Limb (tissue), 2 donors: ENCODE data around the gene SPANXC.
"Not testable (repeated sequence)": the region's sequence is repeated elsewhere in the genome, so short reads cannot be mapped to it uniquely, and the experiment has no call there.

Source experiments
- DNase-seq, 2 donors: peaks; one replicate each; pipeline ENCODE4 v3.0.0-alpha.2; 2016; ENCODE audit errors: extremely low spot score in 2 of 2

SPANXC gene, protein sequence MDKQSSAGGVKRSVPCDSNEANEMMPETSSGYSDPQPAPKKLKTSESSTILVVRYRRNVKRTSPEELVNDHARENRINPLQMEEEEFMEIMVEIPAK

DNA sequence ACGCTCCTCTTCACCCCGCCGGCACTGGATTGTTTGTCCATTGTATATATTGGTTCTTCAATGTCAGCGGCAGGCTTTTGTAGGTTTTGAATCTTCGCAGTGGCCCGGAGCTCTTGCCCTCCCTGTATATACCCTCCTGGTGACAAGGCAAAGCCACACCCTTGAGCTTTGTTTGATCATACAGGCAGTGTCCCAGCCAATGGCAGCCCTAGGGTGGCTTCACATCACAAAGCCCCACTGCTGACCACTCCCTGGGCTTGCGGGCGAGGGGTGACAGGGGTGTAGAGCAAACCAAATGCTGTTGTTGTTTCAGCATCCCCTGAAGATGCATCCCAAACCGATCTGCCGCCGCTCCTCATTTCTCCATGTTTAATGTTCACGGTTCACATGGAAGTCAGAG lies at the start of gene SPANXC:
Gene SPANXC, minus strand, starts transcription at position 101 of the 400 bp plus-strand sequence. Its CDS starts 60 bp downstream, at position 41.
- not testable (repeated sequence) for DNase-seq

DNA sequence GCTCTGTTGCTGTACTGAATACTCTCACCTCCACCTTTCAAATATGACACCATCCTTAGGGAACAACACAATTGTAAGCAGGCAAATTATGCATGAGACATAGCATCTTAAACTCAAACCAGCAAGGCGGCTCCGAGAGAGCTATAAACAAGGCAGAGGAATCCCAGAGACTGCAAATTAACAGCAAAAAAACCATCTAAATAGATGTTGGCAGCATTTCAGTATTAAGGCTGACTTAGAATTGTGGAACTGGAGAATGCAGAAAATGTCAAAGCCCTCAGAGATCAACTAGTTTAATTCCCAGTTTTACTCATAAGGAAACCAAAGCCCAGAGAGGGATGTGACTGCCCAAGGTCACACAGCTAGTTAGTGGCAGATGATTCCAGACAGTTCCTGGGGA lies 37.2 kb upstream of the SPANXC start:
- no peak for DNase-seq

DNA sequence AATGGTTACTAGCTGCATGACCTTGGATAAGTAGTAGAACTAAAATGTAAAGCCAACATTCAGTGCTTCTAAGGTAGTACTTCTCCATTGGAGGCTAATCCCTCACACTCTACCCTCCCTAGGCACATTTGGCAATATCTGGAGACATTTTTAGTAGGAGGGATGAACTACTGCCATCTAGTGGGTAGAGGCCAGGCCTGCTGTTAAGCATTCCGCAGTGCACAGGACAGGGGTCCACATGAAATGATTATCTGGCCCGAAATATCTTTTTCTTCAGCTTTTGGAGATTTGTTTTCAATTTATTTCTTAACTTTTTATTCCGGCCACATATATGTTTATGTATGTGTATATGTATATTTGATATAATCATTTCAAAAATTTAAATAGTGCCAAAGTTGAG lies 36.0 kb upstream of the SPANXC start:
- no peak for DNase-seq

DNA sequence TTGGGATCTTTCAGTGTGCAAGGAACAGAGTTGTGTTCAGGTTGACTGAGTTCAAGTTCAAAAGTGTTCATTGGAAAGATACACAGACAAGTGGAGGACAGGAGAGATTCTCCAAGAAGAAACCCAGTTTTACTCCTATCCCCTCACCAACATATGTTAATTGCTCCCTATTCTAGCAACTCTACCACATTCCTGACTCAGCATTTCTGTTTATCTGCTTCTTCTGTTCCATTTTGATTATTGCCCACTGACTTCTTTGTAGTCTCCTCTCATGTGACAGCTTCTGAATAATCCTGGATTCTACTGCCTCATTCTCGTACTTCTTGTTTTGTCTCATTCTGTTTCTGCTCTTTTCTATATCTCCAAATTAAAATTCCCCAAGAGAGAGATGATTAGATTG lies 15.8 kb upstream of the SPANXC start:
- no peak for DNase-seq

DNA sequence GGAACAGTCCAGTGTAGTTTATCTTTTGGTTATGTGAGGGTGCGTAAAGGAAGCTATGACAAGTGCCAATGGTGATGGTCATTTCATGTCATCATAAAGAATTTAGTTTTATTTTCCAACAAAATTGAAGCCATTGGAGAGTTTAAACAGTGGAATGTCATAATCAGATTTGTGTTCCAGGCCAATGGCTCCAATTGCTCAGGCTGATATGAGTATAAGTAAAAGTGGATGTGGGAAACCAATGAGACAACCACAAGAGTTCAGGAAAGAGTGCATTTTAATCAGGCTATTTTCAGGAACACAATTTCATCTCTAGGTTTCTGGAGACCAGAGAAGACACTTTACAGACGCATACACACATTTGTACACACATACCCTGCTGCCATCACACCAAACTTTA lies 20.7 kb downstream of the SPANXC start:
- DNase-seq: no peak

DNA sequence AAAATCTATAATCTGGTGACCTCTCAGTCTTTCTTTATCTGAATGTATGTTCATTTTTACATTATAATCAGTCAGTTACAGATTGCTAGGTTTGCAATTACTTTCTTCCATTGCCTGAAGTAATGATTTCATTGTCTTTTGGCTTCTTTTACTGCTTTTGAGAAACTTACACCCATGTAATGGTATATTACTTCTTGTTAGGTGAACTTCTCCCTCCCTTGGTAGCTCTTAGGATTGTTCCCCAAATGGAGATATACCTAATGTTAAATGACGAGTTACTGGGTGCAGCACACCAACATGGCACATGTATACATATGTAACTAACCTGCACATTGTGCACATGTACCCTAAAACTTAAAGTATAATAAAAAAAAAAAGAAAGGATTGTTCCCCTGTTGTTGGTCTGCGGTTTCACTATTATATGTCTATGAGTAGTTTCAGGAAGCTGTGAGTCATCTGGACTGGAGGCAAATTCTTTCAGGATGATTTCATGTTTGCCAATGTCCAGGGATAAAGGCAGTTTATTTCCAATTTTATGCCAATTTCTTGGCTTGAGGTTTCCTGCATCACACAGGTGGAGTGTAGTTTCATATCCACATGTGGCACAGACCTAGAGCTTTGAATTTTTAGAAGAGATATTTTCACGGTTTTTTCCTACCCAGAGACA lies 21.8 kb downstream of the SPANXC start:
- no peak for DNase-seq

DNA sequence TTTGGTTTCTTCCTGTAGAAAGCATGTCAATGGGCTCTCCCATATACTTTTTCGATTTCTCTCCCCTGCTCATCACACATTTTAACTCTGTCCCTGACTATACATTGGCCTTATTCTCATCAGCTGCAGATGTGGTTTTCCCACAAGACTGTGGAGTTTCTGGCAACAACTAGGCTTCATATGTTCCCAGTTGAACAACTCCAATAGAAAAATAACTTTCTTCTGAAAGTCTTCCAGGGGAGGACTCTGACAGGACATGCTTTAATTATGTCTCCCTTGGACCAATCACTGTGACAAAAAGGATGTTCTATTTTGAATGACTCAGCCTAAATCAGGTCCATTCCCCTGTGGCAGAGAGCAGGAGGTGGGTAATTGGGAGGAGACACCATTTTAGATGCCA lies 28.1 kb downstream of the SPANXC start:
- no peak for DNase-seq

DNA sequence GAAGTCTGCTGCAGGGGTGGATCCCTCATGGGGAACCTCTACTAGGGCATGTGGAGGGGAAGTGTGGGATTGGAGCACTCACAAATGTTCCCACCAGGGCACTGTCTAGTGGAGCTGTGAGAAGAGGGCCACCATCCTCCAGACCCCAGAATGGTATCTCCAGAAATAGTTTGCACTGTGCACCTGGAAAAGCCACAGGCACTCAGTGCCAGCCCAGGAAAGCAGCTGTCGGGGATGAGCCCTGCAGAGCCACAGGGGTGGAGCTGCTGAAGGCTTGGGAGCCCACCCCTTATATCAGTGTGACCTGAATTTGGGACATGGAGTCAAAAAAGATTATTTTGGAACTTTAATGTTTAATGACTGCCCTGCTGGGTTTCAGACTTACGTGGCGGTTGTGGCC lies 40.4 kb downstream of the SPANXC start:
- DNase-seq: no peak
